ENCODE measurements around the gene IL3.

DNA sequence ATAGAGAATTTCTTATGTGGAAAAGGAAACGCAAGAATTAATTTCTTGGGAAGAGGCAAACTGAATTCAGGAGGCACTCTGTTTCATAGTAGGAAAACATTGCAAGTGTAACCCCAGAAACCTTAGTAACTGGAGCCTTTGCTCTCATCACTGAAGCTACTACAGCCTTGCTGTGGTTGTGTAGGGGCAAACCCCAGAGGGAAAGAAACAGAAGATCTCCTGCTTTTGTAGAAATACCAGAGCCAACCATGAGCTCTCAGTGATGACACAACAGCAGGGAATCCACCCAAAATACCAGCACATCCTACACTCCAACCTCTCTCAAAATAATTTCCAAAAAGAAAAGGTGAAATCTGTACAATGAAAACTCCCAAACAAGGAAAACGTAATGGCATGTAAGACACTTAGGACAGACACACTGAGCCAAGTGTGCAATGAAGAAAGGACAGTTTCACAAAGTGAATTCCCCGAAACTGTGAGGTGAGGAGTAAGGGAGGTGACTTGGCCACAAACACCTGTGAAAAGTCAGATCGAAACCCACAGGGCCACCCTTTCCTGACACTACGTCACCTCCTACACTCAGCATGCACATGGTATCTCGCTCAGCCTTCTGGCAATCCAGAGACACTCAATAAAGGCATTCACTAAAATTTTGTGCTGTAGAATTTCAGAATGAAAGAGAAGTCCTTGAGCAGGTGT lies 40.4 kb upstream of the IL3 start:
- TF ChIP-seq CTCF (IDR thresholded peaks at IDR 0.05) (no peak), POLR2A (IDR thresholded peaks at IDR 0.05) (no peak)

Data from thyroid gland (tissue), 4 donors.